Measurements from ENCODE around the gene TMEM121. TPM values are rescaled to one million over a fixed set of nuclear protein-coding genes. Genes with fewer than 3 reads are reported as not detected.

Gene TMEM121
- total and polyA plus RNA-seq, 10 of the 15 experiments (the other 5 are each of a cell fraction or from before 2014, with no cell fraction given): 0.04 to 4.9 (median 1.2) TPM; not detected in 2

DNA sequence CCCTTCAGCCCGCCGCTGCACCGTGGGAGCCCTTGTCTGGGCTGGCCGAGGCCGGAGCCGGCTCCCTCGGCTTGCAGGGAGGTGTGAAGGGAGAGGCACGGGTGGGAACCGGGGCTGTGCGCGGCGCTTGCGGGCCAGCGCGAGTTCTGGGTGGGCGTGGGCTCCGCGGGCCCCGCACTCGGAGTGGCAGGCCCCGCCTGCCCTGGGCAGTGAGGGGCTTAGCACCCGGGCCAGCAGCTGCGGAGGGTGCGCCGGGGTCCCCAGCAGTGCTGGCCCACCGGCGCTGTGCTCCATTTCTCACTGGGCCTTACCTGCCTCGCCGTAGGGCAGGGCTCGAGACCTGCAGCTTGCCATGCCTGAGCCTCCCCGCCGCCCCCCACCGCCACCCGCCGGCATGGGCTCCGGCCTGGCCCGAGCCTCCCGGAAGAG, 21.4 kb downstream of the TMEM121 start (continued):
- TF ChIP-seq BMI1 (IDR thresholded peaks at IDR 0.05; ENCODE audit: borderline replicate concordance) (no peak), NFXL1 (IDR thresholded peaks at IDR 0.05; ENCODE audit: borderline replicate concordance) (no peak), ZZZ3 (IDR thresholded peaks at IDR 0.05; ENCODE audit: control insufficient read depth, insufficient read length, low read depth) (no peak)
- TF ChIP-seq, protein P1, sequence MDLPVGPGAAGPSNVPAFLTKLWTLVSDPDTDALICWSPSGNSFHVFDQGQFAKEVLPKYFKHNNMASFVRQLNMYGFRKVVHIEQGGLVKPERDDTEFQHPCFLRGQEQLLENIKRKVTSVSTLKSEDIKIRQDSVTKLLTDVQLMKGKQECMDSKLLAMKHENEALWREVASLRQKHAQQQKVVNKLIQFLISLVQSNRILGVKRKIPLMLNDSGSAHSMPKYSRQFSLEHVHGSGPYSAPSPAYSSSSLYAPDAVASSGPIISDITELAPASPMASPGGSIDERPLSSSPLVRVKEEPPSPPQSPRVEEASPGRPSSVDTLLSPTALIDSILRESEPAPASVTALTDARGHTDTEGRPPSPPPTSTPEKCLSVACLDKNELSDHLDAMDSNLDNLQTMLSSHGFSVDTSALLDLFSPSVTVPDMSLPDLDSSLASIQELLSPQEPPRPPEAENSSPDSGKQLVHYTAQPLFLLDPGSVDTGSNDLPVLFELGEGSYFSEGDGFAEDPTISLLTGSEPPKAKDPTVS (IDR thresholded peaks at IDR 0.05; ENCODE audit: low read depth, low read length): no peak
- TF ChIP-seq, protein P2, sequence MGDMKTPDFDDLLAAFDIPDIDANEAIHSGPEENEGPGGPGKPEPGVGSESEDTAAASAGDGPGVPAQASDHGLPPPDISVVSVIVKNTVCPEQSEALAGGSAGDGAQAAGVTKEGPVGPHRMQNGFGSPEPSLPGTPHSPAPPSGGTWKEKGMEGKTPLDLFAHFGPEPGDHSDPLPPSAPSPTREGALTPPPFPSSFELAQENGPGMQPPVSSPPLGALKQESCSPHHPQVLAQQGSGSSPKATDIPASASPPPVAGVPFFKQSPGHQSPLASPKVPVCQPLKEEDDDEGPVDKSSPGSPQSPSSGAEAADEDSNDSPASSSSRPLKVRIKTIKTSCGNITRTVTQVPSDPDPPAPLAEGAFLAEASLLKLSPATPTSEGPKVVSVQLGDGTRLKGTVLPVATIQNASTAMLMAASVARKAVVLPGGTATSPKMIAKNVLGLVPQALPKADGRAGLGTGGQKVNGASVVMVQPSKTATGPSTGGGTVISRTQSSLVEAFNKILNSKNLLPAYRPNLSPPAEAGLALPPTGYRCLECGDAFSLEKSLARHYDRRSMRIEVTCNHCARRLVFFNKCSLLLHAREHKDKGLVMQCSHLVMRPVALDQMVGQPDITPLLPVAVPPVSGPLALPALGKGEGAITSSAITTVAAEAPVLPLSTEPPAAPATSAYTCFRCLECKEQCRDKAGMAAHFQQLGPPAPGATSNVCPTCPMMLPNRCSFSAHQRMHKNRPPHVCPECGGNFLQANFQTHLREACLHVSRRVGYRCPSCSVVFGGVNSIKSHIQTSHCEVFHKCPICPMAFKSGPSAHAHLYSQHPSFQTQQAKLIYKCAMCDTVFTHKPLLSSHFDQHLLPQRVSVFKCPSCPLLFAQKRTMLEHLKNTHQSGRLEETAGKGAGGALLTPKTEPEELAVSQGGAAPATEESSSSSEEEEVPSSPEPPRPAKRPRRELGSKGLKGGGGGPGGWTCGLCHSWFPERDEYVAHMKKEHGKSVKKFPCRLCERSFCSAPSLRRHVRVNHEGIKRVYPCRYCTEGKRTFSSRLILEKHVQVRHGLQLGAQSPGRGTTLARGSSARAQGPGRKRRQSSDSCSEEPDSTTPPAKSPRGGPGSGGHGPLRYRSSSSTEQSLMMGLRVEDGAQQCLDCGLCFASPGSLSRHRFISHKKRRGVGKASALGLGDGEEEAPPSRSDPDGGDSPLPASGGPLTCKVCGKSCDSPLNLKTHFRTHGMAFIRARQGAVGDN (IDR thresholded peaks at IDR 0.05): no peak

DNA sequence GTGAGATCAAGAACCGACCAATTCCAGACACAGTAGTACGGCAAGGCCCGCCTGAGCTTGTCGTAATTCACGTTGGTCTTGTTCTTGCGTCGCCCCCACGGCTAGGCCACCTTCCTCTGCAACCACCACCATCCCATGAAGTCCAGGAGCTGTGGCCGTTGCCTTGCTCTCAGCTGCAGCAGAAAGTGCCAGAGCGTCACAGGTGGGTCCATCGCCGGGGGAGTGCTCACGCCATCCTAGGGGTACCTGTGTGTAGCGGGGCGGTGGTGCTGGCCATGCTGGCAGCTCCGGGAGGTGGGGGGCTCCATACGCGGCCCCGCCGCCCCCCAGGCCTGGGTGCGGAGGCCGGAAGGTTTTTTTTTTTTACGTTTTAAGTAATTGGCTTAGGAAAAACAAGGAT, 23.1 kb downstream of the TMEM121 start:
- ATAC-seq (no peak), DNase-seq (ENCODE audit: low read depth, low spot score) (no peak), FAIRE-seq (no peak)
- CTCF ChIA-PET: interaction anchor here (2.1 kb wide), 2 partner anchors 12 to 759 kb away, joined by 7 to 9 read pairs; no protein-coding TSS in a partner anchor
- Histone ChIP-seq H3K36me3 (ENCODE audit: control insufficient read depth in 2 of 2, insufficient read depth in 2 of 2, low read length in 1 of 2) (no peaks in the 10 kb centered on the region), H4K20me1 (ENCODE audit: control insufficient read depth, insufficient read depth) (no peaks in the 10 kb centered on the region), H3K4me2 (ENCODE audit: control insufficient read depth, insufficient read depth) (no peak overlapping the region), H3K79me2 (ENCODE audit: control insufficient read depth, insufficient read depth, low read length) (no peaks in the 10 kb centered on the region), H3K4me3 (no peak overlapping the region), H3K4me1 (ENCODE audit: control insufficient read depth, insufficient read depth, low read length) (no peaks in the 10 kb centered on the region), H3K9ac (ENCODE audit: control insufficient read depth, insufficient read depth, low read length) (no peak overlapping the region), H3K9me3 (replicated peaks; ENCODE audit: control insufficient read depth, insufficient read depth, low read length) (no peaks in the 10 kb centered on the region), H3K27ac (ENCODE audit: control insufficient read depth, insufficient read depth) (no peak overlapping the region), H3K27me3 (replicated peaks in 1 of 2; ENCODE audit: control insufficient read depth in 2 of 2, insufficient read depth in 2 of 2, low read length in 1 of 2) (peaks cover 0 to under 1% of the 10 kb centered on the region in 2 experiments; a peak in 1 of 4 replicates), H2AFZ (ENCODE audit: control insufficient read depth, low read depth, low read length) (no peak overlapping the region)
- in situ Hi-C loops (cut with MboI) (no loop called here), intact Hi-C loops (cut with micrococcal nuclease; ENCODE audit: unreplicated experiment) (no loop called here)
- RAD21 ChIA-PET (ENCODE audit: unreplicated experiment): no interaction called here
- no peak for TF ChIP-seq CHD2 (IDR thresholded peaks at IDR 0.05; ENCODE audit: borderline replicate concordance, low read depth, low read length)
- SMC1A ChIA-PET (ENCODE audit: uncharacterized antibody, unreplicated experiment): no interaction called here
- no TSS peak for BruUV-seq (replicated peaks)
- WGBS (ENCODE audit: insufficient coverage, insufficient replicate concordance, low lambda C conversion rate, missing lambda C conversion rate): 74% methylated on average over 23 of the region's 23 CpGs
- POLR2A ChIA-PET: no interaction called here

Data from GM12878 (cell line).